HepG2 (cell line): Measurements from ENCODE around the gene SH3PXD2A.

Source experiments
- AHR ChIP-seq: IDR thresholded peaks from 2 replicates; pipeline ENCODE4 v1.6.1; 2018; ENCODE audit warnings: missing genetic modification reagents, missing compliant biosample characterization
- RXRB ChIP-seq: IDR thresholded peaks from 2 replicates; pipeline ENCODE4 v1.6.1; 2016; ENCODE audit warnings: borderline replicate concordance, missing genetic modification reagents, missing compliant biosample characterization
- TBP ChIP-seq: sonication (generic); formaldehyde crosslinking; IDR thresholded peaks from 2 replicates; pipeline ENCODE4 v1.5.0; 2020; ENCODE audit warnings: missing genetic modification reagents
- ZFP1 ChIP-seq: IDR thresholded peaks from 2 replicates; pipeline ENCODE4 v1.6.1; 2016
- TF ChIP-seq, protein P1 (sequence below): sonication (generic); formaldehyde crosslinking; IDR thresholded peaks from 2 replicates; pipeline ENCODE4 v1.5.0; 2020; ENCODE audit warnings: mild to moderate bottlenecking, missing genetic modification reagents, moderate library complexity
- TF ChIP-seq, protein P2 (sequence below): sonication (generic); formaldehyde crosslinking; IDR thresholded peaks from 2 replicates; pipeline ENCODE4 v1.4.0; 2020; ENCODE audit warnings: missing genetic modification reagents, borderline replicate concordance
- TF ChIP-seq, protein P3 (sequence below): sonication (generic); formaldehyde crosslinking; IDR thresholded peaks from 2 replicates; pipeline ENCODE4 v1.9.0; 2021; ENCODE audit warnings: missing genetic modification reagents, borderline replicate concordance

DNA sequence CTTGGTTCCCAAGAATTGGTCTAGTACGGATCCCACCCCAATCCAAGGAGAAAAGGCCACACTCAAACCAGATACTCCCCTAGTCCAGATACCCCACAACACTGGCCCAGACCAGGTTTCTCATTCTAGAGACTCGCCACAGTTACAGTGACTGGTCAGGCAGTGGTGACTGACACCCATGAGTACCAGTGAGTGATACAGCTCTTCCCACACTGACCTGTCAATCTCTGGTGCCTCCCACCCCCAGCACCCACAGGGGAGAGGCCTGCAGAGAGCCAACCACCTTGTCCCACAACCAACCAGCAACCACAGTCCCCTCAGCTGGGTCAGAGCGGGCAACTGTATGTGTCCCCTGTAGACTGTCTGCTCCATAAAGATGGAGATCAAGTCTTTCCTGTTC lies 209.1 kb downstream of the SH3PXD2A start:
- TF ChIP-seq TBP (CRISPR knock-in tag) (no peak), RXRB (no peak), AHR (CRISPR knock-in tag) (no peak), ZFP1 (CRISPR knock-in tag) (no peak)
- TF ChIP-seq, protein P1, sequence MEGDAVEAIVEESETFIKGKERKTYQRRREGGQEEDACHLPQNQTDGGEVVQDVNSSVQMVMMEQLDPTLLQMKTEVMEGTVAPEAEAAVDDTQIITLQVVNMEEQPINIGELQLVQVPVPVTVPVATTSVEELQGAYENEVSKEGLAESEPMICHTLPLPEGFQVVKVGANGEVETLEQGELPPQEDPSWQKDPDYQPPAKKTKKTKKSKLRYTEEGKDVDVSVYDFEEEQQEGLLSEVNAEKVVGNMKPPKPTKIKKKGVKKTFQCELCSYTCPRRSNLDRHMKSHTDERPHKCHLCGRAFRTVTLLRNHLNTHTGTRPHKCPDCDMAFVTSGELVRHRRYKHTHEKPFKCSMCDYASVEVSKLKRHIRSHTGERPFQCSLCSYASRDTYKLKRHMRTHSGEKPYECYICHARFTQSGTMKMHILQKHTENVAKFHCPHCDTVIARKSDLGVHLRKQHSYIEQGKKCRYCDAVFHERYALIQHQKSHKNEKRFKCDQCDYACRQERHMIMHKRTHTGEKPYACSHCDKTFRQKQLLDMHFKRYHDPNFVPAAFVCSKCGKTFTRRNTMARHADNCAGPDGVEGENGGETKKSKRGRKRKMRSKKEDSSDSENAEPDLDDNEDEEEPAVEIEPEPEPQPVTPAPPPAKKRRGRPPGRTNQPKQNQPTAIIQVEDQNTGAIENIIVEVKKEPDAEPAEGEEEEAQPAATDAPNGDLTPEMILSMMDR (CRISPR knock-in tag): no peak
- TF ChIP-seq, protein P2, sequence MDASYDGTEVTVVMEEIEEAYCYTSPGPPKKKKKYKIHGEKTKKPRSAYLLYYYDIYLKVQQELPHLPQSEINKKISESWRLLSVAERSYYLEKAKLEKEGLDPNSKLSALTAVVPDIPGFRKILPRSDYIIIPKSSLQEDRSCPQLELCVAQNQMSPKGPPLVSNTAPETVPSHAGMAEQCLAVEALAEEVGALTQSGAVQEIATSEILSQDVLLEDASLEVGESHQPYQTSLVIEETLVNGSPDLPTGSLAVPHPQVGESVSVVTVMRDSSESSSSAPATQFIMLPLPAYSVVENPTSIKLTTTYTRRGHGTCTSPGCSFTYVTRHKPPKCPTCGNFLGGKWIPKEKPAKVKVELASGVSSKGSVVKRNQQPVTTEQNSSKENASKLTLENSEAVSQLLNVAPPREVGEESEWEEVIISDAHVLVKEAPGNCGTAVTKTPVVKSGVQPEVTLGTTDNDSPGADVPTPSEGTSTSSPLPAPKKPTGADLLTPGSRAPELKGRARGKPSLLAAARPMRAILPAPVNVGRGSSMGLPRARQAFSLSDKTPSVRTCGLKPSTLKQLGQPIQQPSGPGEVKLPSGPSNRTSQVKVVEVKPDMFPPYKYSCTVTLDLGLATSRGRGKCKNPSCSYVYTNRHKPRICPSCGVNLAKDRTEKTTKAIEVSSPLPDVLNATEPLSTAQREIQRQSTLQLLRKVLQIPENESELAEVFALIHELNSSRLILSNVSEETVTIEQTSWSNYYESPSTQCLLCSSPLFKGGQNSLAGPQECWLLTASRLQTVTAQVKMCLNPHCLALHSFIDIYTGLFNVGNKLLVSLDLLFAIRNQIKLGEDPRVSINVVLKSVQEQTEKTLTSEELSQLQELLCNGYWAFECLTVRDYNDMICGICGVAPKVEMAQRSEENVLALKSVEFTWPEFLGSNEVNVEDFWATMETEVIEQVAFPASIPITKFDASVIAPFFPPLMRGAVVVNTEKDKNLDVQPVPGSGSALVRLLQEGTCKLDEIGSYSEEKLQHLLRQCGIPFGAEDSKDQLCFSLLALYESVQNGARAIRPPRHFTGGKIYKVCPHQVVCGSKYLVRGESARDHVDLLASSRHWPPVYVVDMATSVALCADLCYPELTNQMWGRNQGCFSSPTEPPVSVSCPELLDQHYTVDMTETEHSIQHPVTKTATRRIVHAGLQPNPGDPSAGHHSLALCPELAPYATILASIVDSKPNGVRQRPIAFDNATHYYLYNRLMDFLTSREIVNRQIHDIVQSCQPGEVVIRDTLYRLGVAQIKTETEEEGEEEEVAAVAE (CRISPR knock-in tag): no peak
- TF ChIP-seq, protein P3, sequence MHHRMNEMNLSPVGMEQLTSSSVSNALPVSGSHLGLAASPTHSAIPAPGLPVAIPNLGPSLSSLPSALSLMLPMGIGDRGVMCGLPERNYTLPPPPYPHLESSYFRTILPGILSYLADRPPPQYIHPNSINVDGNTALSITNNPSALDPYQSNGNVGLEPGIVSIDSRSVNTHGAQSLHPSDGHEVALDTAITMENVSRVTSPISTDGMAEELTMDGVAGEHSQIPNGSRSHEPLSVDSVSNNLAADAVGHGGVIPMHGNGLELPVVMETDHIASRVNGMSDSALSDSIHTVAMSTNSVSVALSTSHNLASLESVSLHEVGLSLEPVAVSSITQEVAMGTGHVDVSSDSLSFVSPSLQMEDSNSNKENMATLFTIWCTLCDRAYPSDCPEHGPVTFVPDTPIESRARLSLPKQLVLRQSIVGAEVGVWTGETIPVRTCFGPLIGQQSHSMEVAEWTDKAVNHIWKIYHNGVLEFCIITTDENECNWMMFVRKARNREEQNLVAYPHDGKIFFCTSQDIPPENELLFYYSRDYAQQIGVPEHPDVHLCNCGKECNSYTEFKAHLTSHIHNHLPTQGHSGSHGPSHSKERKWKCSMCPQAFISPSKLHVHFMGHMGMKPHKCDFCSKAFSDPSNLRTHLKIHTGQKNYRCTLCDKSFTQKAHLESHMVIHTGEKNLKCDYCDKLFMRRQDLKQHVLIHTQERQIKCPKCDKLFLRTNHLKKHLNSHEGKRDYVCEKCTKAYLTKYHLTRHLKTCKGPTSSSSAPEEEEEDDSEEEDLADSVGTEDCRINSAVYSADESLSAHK (CRISPR knock-in tag): no peak
